ENCODE data around the gene TNNT3. TPM values are rescaled to one million over a fixed set of nuclear protein-coding genes. Genes with fewer than 3 reads are reported as not detected.

TNNT3 gene
- total RNA-seq, 1 donor from 2014 or later = not detected

- DNase-seq (ENCODE audit: low read depth) = no peak
Observed at GRCh38 chr11:1923201-1923956, 3.9 kb downstream of the TNNT3 start.

GRCh38 chr11:1924181-1924580, 4.7 kb downstream of the TNNT3 start:
- no peak for DNase-seq (ENCODE audit: low read depth)

GRCh38 chr11:1924646-1925372, 5.3 kb downstream of the TNNT3 start:
- no peak for DNase-seq (ENCODE audit: low read depth)

- no peak for DNase-seq (ENCODE audit: low read depth)
Observed at GRCh38 chr11:1925373-1926155, 6.1 kb downstream of the TNNT3 start.

GRCh38 chr11:1926156-1927025, 6.9 kb downstream of the TNNT3 start:
- DNase-seq (ENCODE audit: low read depth) = no peak

GRCh38 chr11:1927026-1927847, 7.7 kb downstream of the TNNT3 start:
- no peak for DNase-seq (ENCODE audit: low read depth)

- DNase-seq (ENCODE audit: low read depth) = no peak
Observed at GRCh38 chr11:1927848-1928469, 8.5 kb downstream of the TNNT3 start.

- DNase-seq (ENCODE audit: low read depth) = no peak
Observed at GRCh38 chr11:1928470-1928890, 9.0 kb downstream of the TNNT3 start.

- no peak for DNase-seq (ENCODE audit: low read depth)
Observed at GRCh38 chr11:1928891-1929541, 9.5 kb downstream of the TNNT3 start.

GRCh38 chr11:1929621-1930461, 10.3 kb downstream of the TNNT3 start:
- DNase-seq (ENCODE audit: low read depth) = no peak

GRCh38 chr11:1930462-1930830, 10.9 kb downstream of the TNNT3 start:
- no peak for DNase-seq (ENCODE audit: low read depth)

GRCh38 chr11:1931341-1932104, 12.0 kb downstream of the TNNT3 start:
- no peak for DNase-seq (ENCODE audit: low read depth)

- DNase-seq (ENCODE audit: low read depth) = no peak
Observed at GRCh38 chr11:1932105-1932480, 12.6 kb downstream of the TNNT3 start.

GRCh38 chr11:1932681-1933080, 13.2 kb downstream of the TNNT3 start:
- no peak for DNase-seq (ENCODE audit: low read depth)

- DNase-seq (ENCODE audit: low read depth) = no peak
Observed at GRCh38 chr11:1933416-1934334, 14.2 kb downstream of the TNNT3 start.

GRCh38 chr11:1934335-1935155, 15.0 kb downstream of the TNNT3 start:
- DNase-seq (ENCODE audit: low read depth) = no peak
